Endothelial cell of umbilical vein (primary cell): ENCODE data around the gene ATG13. TPM values are rescaled to one million over a fixed set of nuclear protein-coding genes. Genes with fewer than 3 reads are reported as not detected.

Source experiments
- BruUV-seq: library from RNA; stranded (reverse); fragments of 400-500 nt; replicated peaks from 2 replicates; lab custom pipeline; 2021; lab: Mats Ljungman, UMichigan
- CTCF ChIA-PET: fragments of 300-600, 350-600 bp; sonication (Branson Sonifier 250); formaldehyde crosslinking; loops from one replicate; lab custom pipeline; 2021; ENCODE audit warnings: antibody characterized with exemption, inconsistent platforms; lab: Charles Lee
- POLR2A ChIA-PET: fragments of 300-600, 350-600 bp; sonication (Branson Sonifier 250); formaldehyde crosslinking; loops from one replicate; lab custom pipeline; 2021; ENCODE audit warnings: antibody characterized with exemption, inconsistent platforms; lab: Charles Lee
- DNase-seq: peaks from one replicate; pipeline ENCODE4 v3.0.0-alpha.2; 2011; ENCODE audit warnings: low read depth, low spot score
- FAIRE-seq: peaks from 2 replicates; lab custom pipeline; 2011; peaks lifted over from hg19 to GRCh38; lab: Jason Lieb, UNC
- H2AFZ ChIP-seq: 2 replicates; pipeline ENCODE4 v1.6.0; 2012; ENCODE audit warnings: low read depth, low read length, control low read depth, inconsistent platforms
- H3K27ac ChIP-seq: 2 replicates; pipeline ENCODE4 v1.5.1; 2011; ENCODE audit warnings: low read depth, mild to moderate bottlenecking, control low read depth, low read length, moderate library complexity; ENCODE audit not compliant: insufficient read depth
- H3K27me3 ChIP-seq, 2 experiments: 2 replicates each; pipeline versions ENCODE4 v1.6.0 to v1.6.1; 2011; ENCODE audit warnings: low read length in 2 of 2, mixed read lengths in 1 of 2; ENCODE audit not compliant: control insufficient read depth in 2 of 2, insufficient read depth in 2 of 2
- H3K36me3 ChIP-seq, 2 experiments: 2 replicates in 1 of 2; 3 replicates in 1 of 2; pipeline ENCODE4 v1.5.1; 2011; ENCODE audit warnings: low read length in 2 of 2, mild to moderate bottlenecking in 1 of 2, moderate library complexity in 1 of 2; ENCODE audit not compliant: control insufficient read depth in 2 of 2, insufficient read depth in 2 of 2; ENCODE audit errors: extremely low read depth in 1 of 2
- H3K4me1 ChIP-seq: 3 replicates; pipeline ENCODE4 v1.5.1; 2011; ENCODE audit warnings: mild to moderate bottlenecking, low read length; ENCODE audit not compliant: control insufficient read depth, insufficient read depth; ENCODE audit errors: extremely low read depth
- H3K4me2 ChIP-seq: 2 replicates; pipeline ENCODE4 v1.6.1; 2011; ENCODE audit warnings: low read length, control low read depth, mixed read lengths; ENCODE audit not compliant: insufficient read depth
- H3K4me3 ChIP-seq, 3 experiments: fragments of 200-600 bp in 1 of 3; sonication (generic), shearing (Covaris generic) in 1 of 3; replicated peaks in 1 of 3; 2 replicates each; pipeline ENCODE4 v1.5.1; 2011 to 2016; ENCODE audit warnings: control low read depth in 3 of 3, low read length in 3 of 3, mild to moderate bottlenecking in 2 of 3, inconsistent platforms in 1 of 3, low read depth in 1 of 3, moderate library complexity in 1 of 3; ENCODE audit not compliant: insufficient read depth in 1 of 3
- H3K79me2 ChIP-seq: 2 replicates; pipeline ENCODE4 v1.6.0; 2012; ENCODE audit warnings: low read length, inconsistent platforms; ENCODE audit not compliant: control insufficient read depth, insufficient read depth
- H3K9ac ChIP-seq: replicated peaks from 2 replicates; pipeline ENCODE3; 2011; ENCODE audit warnings: low read length, control low read depth; ENCODE audit not compliant: insufficient read depth; ENCODE audit errors: extremely low read depth
- H3K9me1 ChIP-seq: replicated peaks from 3 replicates; pipeline ENCODE4 v1.6.0; 2011; ENCODE audit warnings: mild to moderate bottlenecking, low read length; ENCODE audit not compliant: control insufficient read depth, insufficient read depth; ENCODE audit errors: extremely low read depth
- H3K9me3 ChIP-seq: replicated peaks from 2 replicates; pipeline ENCODE4 v1.5.1; 2012; ENCODE audit warnings: low read length, inconsistent platforms; ENCODE audit not compliant: control insufficient read depth, insufficient read depth
- H4K20me1 ChIP-seq: replicated peaks from 2 replicates; pipeline ENCODE3; 2011; ENCODE audit warnings: mild to moderate bottlenecking, low read length; ENCODE audit not compliant: control insufficient read depth, insufficient read depth; ENCODE audit errors: extremely low read depth
- EZH2 ChIP-seq: IDR thresholded peaks from 2 replicates; pipeline ENCODE4 v1.6.1; 2012; ENCODE audit warnings: borderline replicate concordance, low read depth, mild to moderate bottlenecking, moderate library complexity, low read length, inconsistent platforms; ENCODE audit not compliant: severe bottlenecking
- FOS ChIP-seq: IDR thresholded peaks from 2 replicates; pipeline ENCODE4 v1.6.1; 2011; ENCODE audit warnings: mild to moderate bottlenecking, low read length, moderate library complexity, borderline replicate concordance; ENCODE audit not compliant: insufficient read depth
- GATA2 ChIP-seq: IDR thresholded peaks from 2 replicates; pipeline ENCODE4 v1.7.0; 2011; ENCODE audit warnings: low read depth, mild to moderate bottlenecking, moderate library complexity, mixed read lengths, low read length; ENCODE audit not compliant: insufficient read length, insufficient read depth
- JUN ChIP-seq: IDR thresholded peaks from 2 replicates; pipeline ENCODE4 v1.6.1; 2011; ENCODE audit warnings: borderline replicate concordance, low read depth; ENCODE audit not compliant: insufficient read length, insufficient read depth
- MYC ChIP-seq: IDR thresholded peaks from one replicate; pipeline ENCODE4 v1.6.1; 2011; ENCODE audit warnings: mild to moderate bottlenecking, low read depth, low read length
- POLR2A ChIP-seq: IDR thresholded peaks from 2 replicates; pipeline ENCODE4 v1.6.1; 2012; ENCODE audit warnings: low read depth, mild to moderate bottlenecking, control low read depth, low read length
- POLR2AphosphoS5 ChIP-seq: IDR thresholded peaks from 2 replicates; pipeline ENCODE4 v1.6.1; 2012; ENCODE audit warnings: low read depth, mild to moderate bottlenecking, control low read depth, low read length, moderate library complexity; ENCODE audit not compliant: insufficient read depth
- dilution Hi-C: fragments of 300-500 bp; cut with MboI; formaldehyde crosslinking; loops from one replicate; pipeline ENCODE4 v1.15.0; 2019; ENCODE audit warnings: low sequenced_read_pairs; ENCODE audit not compliant: extremely low pct_ligation_motif_present
- intact Hi-C: fragments of 100-400 bp; cut with micrococcal nuclease; formaldehyde crosslinking; loops from one replicate; pipeline ENCODE4 v1.10.0; 2022
- polyA plus RNA-seq, 4 experiments: library from polyadenylated mRNA; depleted of rRNA in 3 of 4; stranded (reverse) in 3 of 4; unstranded in 1 of 4; fragments of >200 nt; gene quantifications; 2 replicates each; pipeline versions ENCODE4 v1.2.1 to v1.2.3, GENCODE V29; 2011 to 2012; ENCODE audit warnings: missing spikeins in 1 of 4
- total RNA-seq: library from RNA; stranded (reverse); gene quantifications from 2 replicates; pipeline ENCODE4 v1.2.3, GENCODE V29; 2021
- TF ChIP-seq, protein P1 (sequence below): IDR thresholded peaks from 2 replicates; pipeline ENCODE4 v1.6.1; 2011; ENCODE audit not compliant: insufficient read depth, insufficient read length
- TF ChIP-seq, protein P2 (sequence below), 2 donors: IDR thresholded peaks; 1 replicate in 1 of 2; 2 replicates in 1 of 2; pipeline ENCODE4 v1.5.1; 2011; ENCODE audit warnings: low read length in 2 of 2, mild to moderate bottlenecking in 2 of 2, moderate library complexity in 2 of 2, control low read depth in 1 of 2, inconsistent platforms in 1 of 2, low read depth in 1 of 2; ENCODE audit not compliant: insufficient read depth in 1 of 2; ENCODE audit errors: extremely low read depth in 1 of 2

ATG13 gene
- total and polyA plus RNA-seq, 2 donors (not counting 3 experiments of a cell fraction or from before 2014, with no cell fraction given): 60.1 to 66.5 TPM

DNA sequence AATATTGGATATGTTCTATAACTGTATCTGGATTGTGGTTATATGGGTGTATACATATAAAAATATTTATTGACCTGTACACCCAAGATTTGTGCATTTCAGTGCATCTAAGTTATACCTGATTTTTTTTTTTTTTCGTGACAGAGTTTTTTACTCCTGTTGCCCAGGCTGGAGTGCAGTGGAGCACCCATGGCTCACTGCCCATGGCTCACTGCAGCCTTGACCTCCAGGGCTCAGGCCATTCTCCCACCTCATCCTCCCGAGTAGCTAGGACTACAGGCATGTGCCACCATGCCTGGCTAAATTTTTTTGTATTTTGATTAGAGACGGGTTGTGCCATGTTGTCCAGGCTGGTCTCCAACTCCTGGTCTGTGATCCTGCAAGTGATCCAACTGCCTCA, 24.3 kb downstream of the ATG13 start:
- intact Hi-C loops: no loop called here
- no peak for TF ChIP-seq FOS
- no peak for TF ChIP-seq GATA2
- no peak for TF ChIP-seq MYC
- TF ChIP-seq, protein P1, sequence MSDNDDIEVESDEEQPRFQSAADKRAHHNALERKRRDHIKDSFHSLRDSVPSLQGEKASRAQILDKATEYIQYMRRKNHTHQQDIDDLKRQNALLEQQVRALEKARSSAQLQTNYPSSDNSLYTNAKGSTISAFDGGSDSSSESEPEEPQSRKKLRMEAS: no peak
- no peak overlapping the region for H2AFZ ChIP-seq
- no peaks in the 10 kb centered on the region for H3K9me1 ChIP-seq
- FAIRE-seq (no peak), DNase-seq (no peak)
- no peaks in the 10 kb centered on the region for H3K4me1 ChIP-seq
- H3K36me3 ChIP-seq: peaks cover 0 to 10% of the 10 kb centered on the region in 2 experiments
- POLR2A ChIA-PET: no interaction called here
- H3K4me3 ChIP-seq: no peak overlapping the region
- no peaks in the 10 kb centered on the region for H3K27me3 ChIP-seq
- no peak overlapping the region for H3K4me2 ChIP-seq
- no peaks in the 10 kb centered on the region for H3K79me2 ChIP-seq
- CTCF ChIA-PET: interaction anchor here (0.6 kb wide), 1 partner anchor 19 kb away, joined by 3 read pairs; no protein-coding TSS in a partner anchor
- no peak overlapping the region for H3K9ac ChIP-seq
- H3K9me3 ChIP-seq: no peaks in the 10 kb centered on the region
- H3K27ac ChIP-seq: no peak overlapping the region
- H4K20me1 ChIP-seq: no peaks in the 10 kb centered on the region
- no TSS peak for BruUV-seq
- dilution Hi-C loops: no loop called here

DNA sequence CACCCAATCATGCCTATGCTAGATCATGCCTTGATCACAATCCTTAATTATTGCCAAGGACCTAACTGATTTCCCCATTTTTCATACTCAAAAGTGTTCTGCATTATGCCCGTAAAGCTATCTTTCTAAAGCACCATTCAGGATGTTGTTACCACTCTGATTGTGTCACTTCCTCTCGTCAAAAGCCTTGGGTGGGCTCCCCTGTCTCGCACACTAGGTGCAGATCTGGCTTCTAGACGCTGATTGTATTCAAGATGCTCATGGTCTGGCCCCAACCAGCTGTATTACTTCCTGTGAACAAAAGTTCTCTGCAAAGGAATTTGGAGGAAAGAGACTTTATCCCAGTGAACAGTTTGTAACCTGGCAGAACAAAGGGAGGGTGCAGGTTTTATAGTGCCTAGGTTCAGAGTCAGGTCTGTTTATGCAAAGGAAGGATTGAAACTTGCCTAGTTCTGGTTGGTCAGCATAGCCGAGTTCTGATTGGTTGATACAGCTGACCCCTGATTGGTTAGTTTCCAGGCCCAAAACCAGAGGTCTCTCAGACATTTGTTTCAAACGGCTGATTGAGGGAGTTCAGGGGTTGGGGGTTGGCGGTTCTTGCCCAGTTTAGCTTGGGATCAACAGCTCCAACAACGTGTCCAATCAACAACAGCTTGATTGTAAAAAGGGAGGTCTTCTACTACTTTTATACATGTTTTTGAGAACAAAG, 25.4 kb downstream of the ATG13 start:
- no peak for DNase-seq
- Histone ChIP-seq H3K9me1 (no peaks in the 10 kb centered on the region), H3K4me3 (no peak overlapping the region), H3K27ac (no peak overlapping the region), H4K20me1 (no peaks in the 10 kb centered on the region), H3K9me3 (no peaks in the 10 kb centered on the region), H3K79me2 (no peaks in the 10 kb centered on the region), H3K27me3 (no peaks in the 10 kb centered on the region), H3K4me2 (no peak overlapping the region), H3K9ac (no peak overlapping the region), H3K36me3 (peaks cover 0 to 10% of the 10 kb centered on the region in 2 experiments), H3K4me1 (peaks cover 2% of the 10 kb centered on the region), H2AFZ (no peak overlapping the region)
- CTCF ChIA-PET: no interaction called here
- no TSS peak for BruUV-seq
- intact Hi-C loops (no loop called here), dilution Hi-C loops (no loop called here)
- POLR2A ChIA-PET: no interaction called here
- FAIRE-seq: no peak
- no peak for TF ChIP-seq POLR2A
- TF ChIP-seq, protein P2, sequence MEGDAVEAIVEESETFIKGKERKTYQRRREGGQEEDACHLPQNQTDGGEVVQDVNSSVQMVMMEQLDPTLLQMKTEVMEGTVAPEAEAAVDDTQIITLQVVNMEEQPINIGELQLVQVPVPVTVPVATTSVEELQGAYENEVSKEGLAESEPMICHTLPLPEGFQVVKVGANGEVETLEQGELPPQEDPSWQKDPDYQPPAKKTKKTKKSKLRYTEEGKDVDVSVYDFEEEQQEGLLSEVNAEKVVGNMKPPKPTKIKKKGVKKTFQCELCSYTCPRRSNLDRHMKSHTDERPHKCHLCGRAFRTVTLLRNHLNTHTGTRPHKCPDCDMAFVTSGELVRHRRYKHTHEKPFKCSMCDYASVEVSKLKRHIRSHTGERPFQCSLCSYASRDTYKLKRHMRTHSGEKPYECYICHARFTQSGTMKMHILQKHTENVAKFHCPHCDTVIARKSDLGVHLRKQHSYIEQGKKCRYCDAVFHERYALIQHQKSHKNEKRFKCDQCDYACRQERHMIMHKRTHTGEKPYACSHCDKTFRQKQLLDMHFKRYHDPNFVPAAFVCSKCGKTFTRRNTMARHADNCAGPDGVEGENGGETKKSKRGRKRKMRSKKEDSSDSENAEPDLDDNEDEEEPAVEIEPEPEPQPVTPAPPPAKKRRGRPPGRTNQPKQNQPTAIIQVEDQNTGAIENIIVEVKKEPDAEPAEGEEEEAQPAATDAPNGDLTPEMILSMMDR (IDR thresholded peaks at IDR 0.05; ENCODE audit: extremely low read depth in 1 of 2, insufficient read depth in 1 of 2, low read depth in 1 of 2, low read length in 2 of 2): no peak
- TF ChIP-seq JUN: no peak
- TF ChIP-seq GATA2: no peak
- TF ChIP-seq MYC: no peak
- TF ChIP-seq POLR2AphosphoS5: no peak
- TF ChIP-seq, protein P1: no peak
- TF ChIP-seq EZH2: no peak
- TF ChIP-seq FOS: no peak
